HG03521 (cell line): ENCODE results near the gene MAPK14.
"Not testable (repeated sequence)": the region's sequence is repeated elsewhere in the genome, so short reads cannot be mapped to it uniquely, and the experiment has no call there.

Experiments
- ATAC-seq: cut with Tn5 transposase; IDR thresholded peaks from one replicate; pipeline ENCODE4 v1.9.1; 2021; ENCODE audit warnings: mild to moderate bottlenecking, moderate library complexity; ENCODE audit not compliant: unreplicated experiment

Gene MAPK14

GRCh38 chr6:36067374-36068011 lies 39.9 kb downstream of the MAPK14 start:
- no peak for ATAC-seq

- ATAC-seq, result no peak
Observed at GRCh38 chr6:36068012-36068392, 40.4 kb downstream of the MAPK14 start.

GRCh38 chr6:36068586-36068985 lies 41.0 kb downstream of the MAPK14 start:
- no peak for ATAC-seq

GRCh38 chr6:36069573-36069972 lies 42.0 kb downstream of the MAPK14 start:
- no peak for ATAC-seq

- ATAC-seq, result no peak
Observed at GRCh38 chr6:36070252-36070651, 42.6 kb downstream of the MAPK14 start.

- no peak for ATAC-seq
Observed at GRCh38 chr6:36071281-36071680, 43.7 kb downstream of the MAPK14 start.

- ATAC-seq, result no peak
Observed at GRCh38 chr6:36071714-36072113, 44.1 kb downstream of the MAPK14 start.

- no peak for ATAC-seq
Observed at GRCh38 chr6:36072681-36073080, 45.1 kb downstream of the MAPK14 start.

GRCh38 chr6:36073587-36073986 lies 46.0 kb downstream of the MAPK14 start:
- ATAC-seq, result no peak

- ATAC-seq, result no peak
Observed at GRCh38 chr6:36075656-36076055, 48.0 kb downstream of the MAPK14 start.

- ATAC-seq, result no peak
Observed at GRCh38 chr6:36076178-36077063, 48.8 kb downstream of the MAPK14 start.

GRCh38 chr6:36078159-36078558 lies 50.6 kb downstream of the MAPK14 start:
- ATAC-seq, result no peak

- no peak for ATAC-seq
Observed at GRCh38 chr6:36079601-36080000, 52.0 kb downstream of the MAPK14 start.

GRCh38 chr6:36082318-36082717 lies 54.7 kb downstream of the MAPK14 start:
- ATAC-seq, result no peak

- ATAC-seq, result no peak
Observed at GRCh38 chr6:36083446-36083845, 55.8 kb downstream of the MAPK14 start.

GRCh38 chr6:36088204-36088603 lies 60.6 kb downstream of the MAPK14 start:
- not testable (repeated sequence) for ATAC-seq

- ATAC-seq, result no peak
Observed at GRCh38 chr6:36089048-36089447, 61.4 kb downstream of the MAPK14 start.

- ATAC-seq, result no peak
Observed at GRCh38 chr6:36094238-36094637, 66.6 kb downstream of the MAPK14 start.

GRCh38 chr6:36094753-36095496 lies 67.3 kb downstream of the MAPK14 start:
- no peak for ATAC-seq

GRCh38 chr6:36095497-36096391 lies 68.1 kb downstream of the MAPK14 start:
- no peak for ATAC-seq
